ENCODE data around the gene WDPCP.

WDPCP gene

GRCh38 chr2:63071664-63072063, 516.6 kb downstream of the WDPCP start:
- no peak for ATAC-seq
- TF ChIP-seq, protein P1, sequence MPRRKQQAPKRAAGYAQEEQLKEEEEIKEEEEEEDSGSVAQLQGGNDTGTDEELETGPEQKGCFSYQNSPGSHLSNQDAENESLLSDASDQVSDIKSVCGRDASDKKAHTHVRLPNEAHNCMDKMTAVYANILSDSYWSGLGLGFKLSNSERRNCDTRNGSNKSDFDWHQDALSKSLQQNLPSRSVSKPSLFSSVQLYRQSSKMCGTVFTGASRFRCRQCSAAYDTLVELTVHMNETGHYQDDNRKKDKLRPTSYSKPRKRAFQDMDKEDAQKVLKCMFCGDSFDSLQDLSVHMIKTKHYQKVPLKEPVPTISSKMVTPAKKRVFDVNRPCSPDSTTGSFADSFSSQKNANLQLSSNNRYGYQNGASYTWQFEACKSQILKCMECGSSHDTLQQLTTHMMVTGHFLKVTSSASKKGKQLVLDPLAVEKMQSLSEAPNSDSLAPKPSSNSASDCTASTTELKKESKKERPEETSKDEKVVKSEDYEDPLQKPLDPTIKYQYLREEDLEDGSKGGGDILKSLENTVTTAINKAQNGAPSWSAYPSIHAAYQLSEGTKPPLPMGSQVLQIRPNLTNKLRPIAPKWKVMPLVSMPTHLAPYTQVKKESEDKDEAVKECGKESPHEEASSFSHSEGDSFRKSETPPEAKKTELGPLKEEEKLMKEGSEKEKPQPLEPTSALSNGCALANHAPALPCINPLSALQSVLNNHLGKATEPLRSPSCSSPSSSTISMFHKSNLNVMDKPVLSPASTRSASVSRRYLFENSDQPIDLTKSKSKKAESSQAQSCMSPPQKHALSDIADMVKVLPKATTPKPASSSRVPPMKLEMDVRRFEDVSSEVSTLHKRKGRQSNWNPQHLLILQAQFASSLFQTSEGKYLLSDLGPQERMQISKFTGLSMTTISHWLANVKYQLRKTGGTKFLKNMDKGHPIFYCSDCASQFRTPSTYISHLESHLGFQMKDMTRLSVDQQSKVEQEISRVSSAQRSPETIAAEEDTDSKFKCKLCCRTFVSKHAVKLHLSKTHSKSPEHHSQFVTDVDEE (CRISPR knock-in tag; IDR thresholded peaks at IDR 0.05), result no peak
- TF ChIP-seq PPARA (CRISPR knock-in tag; IDR thresholded peaks at IDR 0.05; ENCODE audit: borderline replicate concordance) (no peak), TCF4 (CRISPR knock-in tag; IDR thresholded peaks at IDR 0.05; ENCODE audit: borderline replicate concordance) (no peak), ESRRG (CRISPR knock-in tag; IDR thresholded peaks at IDR 0.05) (no peak), ZNF8 (CRISPR knock-in tag; IDR thresholded peaks at IDR 0.05) (no peak), POU6F1 (CRISPR knock-in tag; IDR thresholded peaks at IDR 0.05; ENCODE audit: borderline replicate concordance, low read depth) (no peak), CSDC2 (CRISPR knock-in tag; IDR thresholded peaks at IDR 0.05) (no peak), GLIS3 (CRISPR knock-in tag; IDR thresholded peaks at IDR 0.05) (no peak), ARNTL (CRISPR knock-in tag; IDR thresholded peaks at IDR 0.05; ENCODE audit: borderline replicate concordance, low read depth) (no peak), ISL1 (CRISPR knock-in tag; IDR thresholded peaks at IDR 0.05) (no peak), PATZ1 (CRISPR knock-in tag; IDR thresholded peaks at IDR 0.05; ENCODE audit: borderline replicate concordance) (no peak), ZNF70 (CRISPR knock-in tag; IDR thresholded peaks at IDR 0.05) (no peak), CSRNP3 (CRISPR knock-in tag; IDR thresholded peaks at IDR 0.05) (no peak)
- TF ChIP-seq, protein P2, sequence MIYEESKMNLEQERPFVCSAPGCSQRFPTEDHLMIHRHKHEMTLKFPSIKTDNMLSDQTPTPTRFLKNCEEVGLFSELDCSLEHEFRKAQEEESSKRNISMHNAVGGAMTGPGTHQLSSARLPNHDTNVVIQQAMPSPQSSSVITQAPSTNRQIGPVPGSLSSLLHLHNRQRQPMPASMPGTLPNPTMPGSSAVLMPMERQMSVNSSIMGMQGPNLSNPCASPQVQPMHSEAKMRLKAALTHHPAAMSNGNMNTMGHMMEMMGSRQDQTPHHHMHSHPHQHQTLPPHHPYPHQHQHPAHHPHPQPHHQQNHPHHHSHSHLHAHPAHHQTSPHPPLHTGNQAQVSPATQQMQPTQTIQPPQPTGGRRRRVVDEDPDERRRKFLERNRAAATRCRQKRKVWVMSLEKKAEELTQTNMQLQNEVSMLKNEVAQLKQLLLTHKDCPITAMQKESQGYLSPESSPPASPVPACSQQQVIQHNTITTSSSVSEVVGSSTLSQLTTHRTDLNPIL (CRISPR knock-in tag; IDR thresholded peaks at IDR 0.05; ENCODE audit: low read depth), result no peak
